Stimulated activated CD8-positive, alpha-beta memory T cell treated with anti-CD3 and anti-CD28 coated beads, Interleukin-4, amount 100 ng/mL, for 1 hour (primary cell): ENCODE results near the gene VASH2.
"Not testable (repeated sequence)": the region's sequence is repeated elsewhere in the genome, so short reads cannot be mapped to it uniquely, and the experiment has no call there.

ENCODE experiments used
- DNase-seq, 2 donors: peaks; one replicate each; pipeline ENCODE4 v3.0.0-alpha.2; 2020; ENCODE audit warnings: low read depth in 2 of 2, low spot score in 1 of 2

The VASH2 gene

DNA sequence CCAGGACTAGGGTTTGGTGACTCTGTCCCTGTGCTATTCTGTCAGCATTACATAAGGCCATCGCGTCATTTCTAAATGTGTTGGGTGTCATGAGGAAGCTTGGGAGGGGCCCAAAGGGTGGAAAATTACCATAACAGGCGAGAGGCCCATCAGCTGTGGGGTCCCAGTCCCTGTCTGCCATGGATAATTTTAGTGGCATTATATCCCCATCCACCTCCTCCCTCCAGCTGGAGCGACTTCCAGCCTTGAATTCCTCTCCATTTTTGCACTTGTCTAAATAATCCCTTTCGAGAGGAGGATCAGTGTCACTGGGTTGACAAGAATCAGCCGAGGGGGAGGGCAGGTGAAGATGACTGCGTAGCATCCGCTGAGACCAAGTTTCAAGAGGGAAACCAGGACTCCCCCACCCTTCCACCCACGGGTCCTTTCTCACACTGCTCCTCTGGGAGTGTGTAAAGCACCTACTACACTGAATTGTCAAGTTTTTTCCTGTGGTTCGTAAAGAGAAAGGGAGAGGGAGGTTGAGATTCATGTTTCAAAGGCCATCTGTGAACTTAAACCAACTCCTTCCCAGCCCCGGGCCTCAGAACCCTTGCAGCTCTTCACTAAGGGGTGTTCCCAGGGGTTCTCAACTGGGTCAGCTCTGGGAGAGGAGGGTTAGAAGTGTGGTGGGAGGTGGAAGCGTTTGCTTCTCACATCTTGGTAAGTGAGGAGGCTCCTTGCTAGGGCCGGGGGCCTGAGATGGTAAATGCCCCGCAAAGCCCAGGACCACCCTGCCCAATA, 29.2 kb downstream of the VASH2 start:
- DNase-seq = no peak

DNA sequence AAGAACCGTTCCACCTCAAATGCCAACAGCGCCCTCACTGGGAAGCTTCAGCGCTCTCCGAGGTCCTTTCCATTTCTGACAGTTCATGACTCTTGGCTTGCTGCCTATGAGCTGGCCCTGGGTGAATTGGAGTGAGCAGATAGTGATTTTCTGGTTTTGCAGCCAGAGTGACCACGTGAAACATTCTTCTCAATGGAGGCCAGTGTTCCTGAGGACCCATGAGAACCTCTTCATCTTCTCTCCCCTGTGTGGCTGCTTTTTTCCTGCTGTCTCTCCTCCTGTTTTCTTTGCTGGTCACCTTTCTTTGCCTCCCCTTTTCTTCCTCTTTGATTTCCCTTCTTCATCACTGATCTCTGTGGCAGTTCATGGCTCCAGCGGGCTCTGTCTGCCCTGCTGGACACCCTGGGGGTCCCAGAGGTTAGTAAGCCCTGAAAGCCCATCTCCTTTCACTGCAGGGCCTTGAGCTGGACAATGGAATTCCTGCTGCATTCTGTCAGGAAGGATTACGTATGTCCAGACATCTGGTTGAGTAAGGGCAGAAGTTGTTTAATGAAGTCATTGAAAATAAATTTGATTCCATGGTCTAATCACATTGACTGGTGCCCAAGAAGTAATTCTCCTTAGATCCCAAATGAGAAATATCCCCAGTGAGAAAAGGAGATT, 29.9 kb downstream of the VASH2 start:
- no peak for DNase-seq

DNA sequence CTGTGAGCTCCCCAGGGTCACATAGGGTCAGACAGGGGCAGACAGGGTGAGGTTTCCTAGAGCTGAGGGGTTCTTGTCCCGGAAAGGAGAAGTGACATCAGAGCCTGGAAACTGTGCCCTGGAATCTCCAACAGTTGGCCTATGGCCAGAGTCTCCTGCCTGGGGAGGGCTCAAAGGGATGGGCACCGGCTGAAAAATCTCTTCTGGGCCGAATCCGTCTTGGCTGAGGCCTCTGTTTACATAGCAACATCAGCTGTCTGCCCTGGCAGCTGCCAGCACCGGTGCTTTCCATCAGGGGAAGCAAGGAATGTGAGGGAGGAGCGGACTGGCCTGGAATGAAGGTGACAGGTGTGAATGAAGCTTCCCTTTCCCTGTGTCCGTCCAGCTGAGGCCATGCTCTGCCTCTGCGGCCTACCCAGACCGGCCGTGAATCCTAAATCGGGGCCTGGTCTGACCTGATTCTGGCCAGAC, 30.7 kb downstream of the VASH2 start:
- DNase-seq = no peak

DNA sequence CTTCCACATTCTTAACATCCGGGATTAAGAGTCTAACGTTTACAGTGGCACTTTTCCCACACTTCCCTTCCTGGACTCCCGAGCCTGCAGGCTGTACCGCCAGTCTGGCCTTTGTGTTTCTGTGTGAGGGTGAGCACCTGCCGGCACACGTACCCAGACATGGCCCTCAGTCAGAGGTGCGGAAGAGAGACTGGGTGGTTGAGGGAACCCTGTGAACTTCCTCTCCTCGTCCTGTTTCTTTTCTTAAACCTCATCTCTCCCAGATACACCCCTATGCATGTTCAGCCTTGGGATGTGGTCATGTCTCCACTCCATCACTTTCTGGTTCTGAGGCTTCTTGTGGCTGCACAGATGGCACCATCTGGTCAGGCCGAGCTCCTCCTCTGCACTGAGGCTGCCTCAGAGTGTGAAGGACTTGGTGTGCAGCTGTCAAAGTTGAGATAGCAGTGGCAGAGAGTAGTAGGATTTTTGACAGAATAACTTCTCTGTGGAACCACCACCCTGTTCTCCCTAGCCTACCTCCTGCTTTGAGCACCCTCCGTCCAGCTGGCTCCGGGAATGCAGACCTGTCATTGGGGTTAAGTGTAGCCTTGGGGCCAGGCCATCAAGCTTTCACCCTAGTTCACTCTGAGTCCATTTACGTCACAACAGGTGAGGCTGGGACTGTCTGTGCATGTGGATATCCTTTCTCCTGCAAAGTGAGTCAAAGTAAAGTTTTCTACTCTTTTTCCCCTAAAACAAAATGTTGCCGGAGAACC, 31.4 kb downstream of the VASH2 start:
- DNase-seq = no peak

DNA sequence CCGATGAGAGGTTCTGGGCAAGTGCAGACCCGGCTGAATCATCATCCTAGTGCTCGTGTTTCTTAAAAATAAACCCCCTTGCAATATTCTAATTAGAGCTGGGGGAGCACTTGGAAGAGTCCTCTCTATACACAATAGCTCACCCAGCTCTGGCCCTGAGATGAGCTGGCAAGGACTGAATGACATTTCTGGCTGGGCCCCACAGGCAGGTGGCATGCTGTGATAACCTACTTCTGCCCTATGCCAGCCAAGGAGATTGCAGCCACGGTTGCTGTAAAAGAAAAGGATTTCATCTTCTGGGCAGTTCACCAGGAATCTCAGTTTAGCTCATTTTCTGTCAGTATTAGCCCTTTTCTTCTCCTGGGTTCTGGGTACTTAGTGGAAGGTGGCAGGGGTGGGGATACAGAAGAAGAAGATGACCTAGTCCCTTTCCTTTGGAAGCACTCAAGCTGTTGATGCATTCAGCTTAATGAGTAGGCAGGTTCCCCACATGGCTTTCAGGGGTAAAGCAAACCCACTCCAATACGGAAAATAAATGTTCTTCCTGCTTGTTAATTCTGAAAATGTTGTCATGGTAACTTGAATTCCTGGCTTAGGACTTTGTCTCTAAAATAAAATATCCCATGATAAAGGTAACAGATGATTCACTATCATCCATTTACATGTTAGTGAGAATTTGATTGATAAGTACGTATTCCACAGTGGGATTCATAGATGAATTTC, 32.2 kb downstream of the VASH2 start:
- DNase-seq = no peak

DNA sequence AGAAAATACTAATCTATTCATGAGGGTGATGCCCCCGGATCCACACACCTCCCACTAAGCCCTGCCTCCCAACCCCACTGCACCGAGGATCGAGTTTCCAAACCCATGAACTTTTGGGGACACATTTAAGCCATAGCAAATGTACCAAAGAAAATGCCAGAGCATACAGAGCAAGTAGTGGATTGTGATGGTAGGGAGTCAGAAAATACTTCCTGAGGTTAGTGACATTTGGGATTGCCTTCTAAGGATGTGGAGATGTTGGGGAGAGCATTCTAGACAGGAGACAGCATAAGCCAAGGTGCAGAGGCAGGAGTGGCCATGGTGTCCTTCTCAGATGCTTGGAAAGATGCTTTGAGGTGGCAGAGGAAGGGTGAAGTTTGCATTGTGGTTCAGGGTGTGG, 33.1 kb downstream of the VASH2 start:
- DNase-seq = no peak

DNA sequence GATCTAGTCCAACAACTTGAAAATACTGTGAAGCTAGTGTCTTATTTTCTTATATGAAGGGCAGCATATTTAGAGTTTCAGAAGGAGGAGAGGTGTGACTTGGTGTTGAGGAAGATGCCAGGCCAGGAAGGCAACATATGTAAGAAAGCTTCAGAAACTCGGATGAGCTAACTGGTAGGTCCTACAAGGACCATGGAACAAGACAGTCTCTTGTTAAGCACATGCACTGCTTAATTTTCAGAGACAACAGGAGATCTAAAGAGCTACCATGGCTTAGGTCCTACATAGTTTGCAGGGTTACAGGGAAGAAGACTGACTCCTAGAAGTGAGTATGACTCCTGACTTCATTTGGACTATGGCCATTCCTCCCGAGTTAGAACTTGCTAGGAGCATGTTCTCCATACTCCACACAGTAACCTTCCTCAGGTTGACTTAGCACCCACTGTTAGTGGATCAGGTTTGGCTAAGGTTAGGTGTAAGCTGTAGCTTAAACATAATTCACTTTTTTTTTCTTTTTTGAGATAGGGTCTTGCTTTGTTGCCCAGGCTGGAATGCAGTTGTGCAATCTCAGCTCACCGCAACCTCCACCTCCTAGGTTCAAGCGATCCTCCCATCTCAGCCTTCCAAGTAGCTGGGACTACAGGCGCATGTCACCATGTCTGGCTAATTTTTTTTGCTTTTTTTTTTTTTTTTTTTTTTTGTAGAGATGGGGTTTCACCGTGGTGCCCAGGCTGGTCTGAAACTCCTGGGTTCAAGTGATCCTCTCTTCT, 34.4 kb downstream of the VASH2 start:
- DNase-seq = no peak

DNA sequence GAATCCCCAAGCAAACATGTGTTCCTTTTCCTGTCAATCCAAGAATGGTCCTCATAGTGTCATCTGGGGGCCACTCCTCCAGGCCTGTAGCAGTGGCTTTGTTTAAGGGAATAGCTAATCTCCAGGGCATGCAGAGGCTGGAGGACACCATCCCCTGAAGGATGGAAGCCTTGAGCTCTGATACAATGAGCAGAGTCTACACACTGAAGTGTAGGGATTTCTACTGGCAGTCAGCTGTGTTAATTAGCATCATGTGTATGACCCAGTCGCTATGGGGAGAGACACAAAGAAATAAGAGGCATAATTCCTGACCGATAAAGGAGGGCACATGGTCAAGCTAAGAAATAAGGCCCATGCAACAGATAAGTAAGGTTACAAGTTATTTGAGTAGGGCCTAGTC, 36.2 kb downstream of the VASH2 start:
- DNase-seq = no peak

DNA sequence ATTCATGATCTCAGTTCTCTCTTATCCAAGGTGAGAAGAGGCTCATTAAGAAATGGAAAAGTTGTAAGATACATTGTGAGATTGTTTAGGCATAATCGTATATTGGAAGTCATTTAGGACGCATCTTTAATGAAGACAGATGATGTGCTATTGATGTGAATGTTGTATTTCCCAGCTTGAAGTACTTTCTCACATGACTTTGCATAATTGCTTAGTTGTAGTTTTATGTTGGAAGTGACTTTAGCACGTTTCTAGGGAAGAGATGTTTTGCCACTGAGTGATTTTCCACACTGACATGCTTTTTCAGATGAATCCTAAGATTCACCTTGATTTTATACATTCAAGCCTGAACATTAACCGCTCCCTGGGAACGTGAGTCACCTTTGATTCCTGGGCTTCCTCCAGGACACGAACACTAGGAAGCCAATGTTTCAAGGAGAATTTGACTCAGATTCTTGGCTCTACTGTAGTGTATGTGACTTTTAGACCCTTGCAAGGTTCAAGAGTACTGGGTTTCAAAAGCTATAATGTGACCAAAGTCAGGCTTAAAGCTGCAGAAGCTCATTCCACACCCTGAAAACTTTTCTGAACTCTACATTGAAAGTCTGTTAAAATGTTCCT, 37.5 kb downstream of the VASH2 start:
- DNase-seq = no peak

DNA sequence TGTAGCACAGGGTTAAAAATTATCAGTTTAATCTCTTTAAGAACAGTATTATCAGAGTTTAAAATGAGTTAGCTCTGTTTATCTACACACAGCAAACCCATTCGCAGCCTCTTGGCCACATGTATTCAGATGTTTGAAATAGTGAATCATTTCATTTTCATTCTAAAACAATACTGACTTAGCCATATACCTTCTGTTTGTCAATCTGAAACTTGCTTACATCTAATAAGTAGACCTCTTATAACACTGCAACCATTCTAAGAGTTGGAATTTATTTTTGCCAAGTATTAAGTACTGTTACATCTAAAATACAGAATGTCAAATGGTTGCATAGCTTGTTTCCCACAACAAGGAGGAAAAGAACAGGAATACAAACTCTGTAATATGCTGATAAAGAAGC, 39.9 kb downstream of the VASH2 start:
- no peak for DNase-seq

DNA sequence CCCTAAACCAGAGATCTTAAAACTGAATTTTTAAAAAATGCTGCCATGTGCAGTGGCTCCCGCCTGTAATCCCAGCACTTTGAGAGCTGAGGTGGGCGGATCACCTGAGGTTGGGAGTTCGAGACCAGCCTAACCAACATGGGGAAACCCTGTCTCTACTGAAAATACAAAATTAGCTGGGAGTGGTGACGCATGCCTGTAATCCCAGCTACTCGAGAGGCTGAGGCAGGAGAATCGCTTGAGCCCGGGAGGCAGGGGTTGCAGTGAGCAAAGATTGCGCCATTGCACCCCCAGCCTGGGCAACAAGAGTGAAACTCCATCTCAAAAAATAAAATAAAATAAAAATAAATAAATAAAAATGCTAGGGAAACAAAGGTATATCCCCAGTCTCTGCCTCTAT, 43.6 kb downstream of the VASH2 start:
- not testable (repeated sequence) for DNase-seq

DNA sequence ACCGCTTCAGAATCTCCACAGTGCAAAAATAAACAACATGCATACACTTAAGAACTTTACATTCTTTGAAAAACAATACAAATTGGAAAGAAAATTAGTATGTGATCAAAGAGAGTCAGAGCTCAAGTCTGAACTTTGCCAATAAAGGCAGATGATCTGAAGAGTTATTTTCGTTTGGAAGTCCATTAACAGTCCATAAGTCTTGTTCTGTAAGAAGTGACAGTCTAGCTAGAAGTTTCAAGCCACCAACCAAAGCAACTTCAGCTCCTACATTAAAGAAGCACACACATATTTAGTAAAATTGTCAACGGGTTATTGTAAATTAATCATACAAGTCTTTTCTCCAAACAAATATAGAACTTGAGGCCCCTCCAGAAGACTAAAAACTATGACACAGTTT, 44.6 kb downstream of the VASH2 start:
- no peak for DNase-seq

DNA sequence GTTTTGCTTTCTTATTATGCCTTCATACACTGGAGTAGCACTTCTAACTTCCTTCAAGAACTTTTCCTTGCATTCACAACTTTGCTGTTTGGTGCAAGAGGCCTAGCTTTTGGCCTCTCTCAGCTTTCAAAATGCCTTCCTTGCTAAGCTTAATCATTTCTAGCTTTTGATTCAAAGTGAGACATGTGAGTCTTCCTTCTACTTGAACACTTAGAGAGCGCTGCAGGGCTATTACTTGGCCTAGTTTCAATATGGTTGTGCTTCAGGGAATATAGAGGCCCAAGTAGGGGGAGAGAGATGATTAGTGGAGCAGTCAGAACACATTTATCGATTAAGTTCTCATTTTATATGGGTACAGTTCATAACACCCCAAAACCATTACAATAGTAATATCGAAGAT, 52.9 kb downstream of the VASH2 start:
- DNase-seq = no peak

DNA sequence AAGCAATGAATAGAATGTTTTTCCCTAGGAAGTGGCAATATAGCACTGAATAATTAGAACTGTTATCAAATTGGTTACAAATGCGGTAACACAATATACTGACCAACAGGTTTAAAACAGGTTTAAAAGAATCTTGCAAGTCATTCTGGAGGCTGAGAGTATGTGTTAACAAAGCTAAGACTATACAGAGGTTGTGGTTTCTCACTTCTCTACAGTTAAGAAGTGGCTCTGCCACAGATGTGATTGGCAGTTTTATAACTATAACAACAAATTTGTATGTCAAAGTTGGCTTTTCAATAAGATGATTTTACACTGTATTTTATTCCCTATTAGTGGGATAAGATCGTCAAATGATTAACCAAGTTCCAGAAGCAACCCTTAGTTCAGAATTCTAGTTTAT, 58.2 kb downstream of the VASH2 start:
- no peak for DNase-seq

DNA sequence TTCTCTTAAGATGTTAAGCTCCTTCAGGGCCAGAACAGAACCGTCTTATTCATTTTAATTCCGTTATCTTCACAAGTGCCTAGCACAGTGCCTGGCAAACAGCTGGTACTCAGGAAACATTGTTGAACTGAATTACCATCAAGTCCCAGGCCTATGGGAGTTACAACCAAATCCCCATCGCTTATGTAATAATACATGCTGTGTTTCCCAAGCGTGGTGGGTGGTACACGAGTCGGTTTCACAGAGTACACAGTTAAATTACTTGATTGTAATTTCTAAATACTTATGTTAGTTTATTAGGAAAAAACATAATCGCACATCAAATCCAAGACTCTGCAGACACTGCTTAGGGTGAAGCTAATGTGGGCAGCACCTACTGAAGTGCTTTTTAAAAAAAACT, 64.3 kb downstream of the VASH2 start:
- no peak for DNase-seq

DNA sequence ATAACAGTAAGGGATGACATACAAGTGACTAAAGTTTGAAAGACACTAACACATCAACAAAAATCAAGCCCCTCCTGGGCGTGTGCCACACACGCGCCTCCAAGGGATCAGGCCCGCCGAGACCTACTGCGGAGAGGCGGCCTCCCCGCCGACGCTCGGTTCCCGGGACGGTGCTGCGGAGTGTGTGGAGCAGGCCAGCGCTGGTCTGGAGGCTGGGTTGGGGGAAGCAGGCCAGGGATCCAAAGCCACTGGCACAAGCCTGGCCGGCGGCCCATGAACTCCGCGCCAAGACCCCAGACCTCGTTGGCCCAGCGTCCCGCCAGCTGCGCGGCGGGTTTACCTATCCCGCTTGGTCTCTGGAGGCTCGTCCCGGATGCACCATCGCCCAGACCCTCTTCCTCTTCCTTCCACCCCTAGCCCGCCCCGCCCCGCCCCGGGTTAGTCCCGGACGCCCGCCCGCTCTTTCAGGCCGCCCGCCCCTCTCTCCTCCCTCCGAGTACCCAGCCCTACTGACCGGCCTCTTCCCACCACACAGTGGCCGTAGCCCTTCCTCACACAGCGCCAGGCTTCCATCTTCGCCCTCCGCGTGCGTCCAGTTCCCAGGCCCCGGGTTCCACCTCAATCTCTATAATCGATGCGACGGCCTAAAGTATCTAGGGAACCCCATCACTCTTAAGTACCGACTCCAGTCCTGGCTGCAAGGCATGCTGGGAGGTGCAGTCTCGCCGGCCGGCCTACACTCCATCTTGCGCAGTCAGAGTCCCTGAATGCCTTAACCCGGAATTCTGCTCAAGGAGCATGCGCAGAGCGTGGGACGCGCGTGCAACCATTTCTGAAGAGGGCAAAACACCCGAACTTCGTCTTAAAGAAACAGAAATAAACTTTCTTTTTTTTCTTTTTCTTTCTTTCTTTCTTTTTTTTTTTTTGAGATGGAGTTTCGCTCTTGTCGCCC, 65.0 kb downstream of the VASH2 start, which contains the start of gene ANGEL2:
Gene ANGEL2 (minus strand): TSS at position 769 of the 952 bp plus-strand sequence. CDS start 196 bp downstream, at position 573.
- peak; percentile 84 to 93 for DNase-seq

DNA sequence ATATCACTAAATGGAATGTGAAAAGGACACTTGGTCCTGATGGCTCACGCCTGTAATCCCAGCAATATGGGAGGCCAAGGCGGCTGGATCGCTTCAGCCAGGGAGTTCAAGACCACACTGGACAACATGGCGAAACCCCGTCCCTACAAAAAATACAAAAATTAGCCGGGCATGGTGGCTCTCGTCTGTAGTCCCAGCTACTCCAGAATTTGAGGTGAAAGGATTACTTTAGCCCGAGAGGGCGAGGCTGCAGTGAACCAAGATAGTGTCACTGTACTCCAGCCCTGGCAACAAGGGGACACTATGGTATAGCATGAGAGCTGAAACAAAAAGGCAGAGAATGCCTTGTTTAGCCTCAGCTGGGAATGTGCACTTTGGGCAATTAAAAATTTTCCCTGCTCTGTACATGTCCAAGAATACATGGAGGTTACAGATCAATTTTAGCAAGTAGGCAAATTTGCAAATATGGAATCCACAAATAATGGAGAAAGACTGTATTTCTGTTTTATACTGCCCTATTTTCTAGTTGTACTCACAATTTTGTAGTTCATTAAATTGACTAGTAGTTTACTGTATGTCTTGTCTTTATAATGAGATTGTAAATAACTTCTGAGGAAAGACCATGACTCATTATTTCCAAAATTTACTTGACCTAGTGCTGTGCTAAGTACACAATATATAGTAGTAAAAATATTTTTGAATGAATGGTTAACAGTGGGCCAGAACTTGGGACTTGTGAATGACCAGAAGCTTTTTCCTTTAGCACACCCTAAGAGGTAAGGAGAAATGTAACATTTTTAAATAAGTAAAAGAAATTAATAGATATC, 67.3 kb downstream of the VASH2 start:
- DNase-seq = no peak

DNA sequence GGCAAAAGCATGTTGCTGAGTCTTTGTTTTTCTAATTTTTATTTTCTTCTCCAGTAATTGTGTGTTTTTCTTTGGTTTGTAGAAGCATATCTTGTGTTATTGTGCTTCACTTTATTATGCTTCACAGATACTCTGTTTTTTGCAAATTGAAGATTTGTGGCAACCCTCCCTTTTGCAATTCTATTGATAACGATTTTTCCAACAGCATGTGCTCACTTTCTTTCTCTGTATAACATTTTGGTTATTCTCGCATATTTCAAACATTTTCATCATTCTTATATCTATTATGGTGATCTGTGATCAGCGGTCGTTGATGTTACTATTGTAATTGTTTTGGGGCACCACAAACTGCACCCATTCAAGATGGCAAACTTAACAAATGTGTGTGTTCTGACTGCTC, 69.1 kb downstream of the VASH2 start:
- DNase-seq = no peak
